Esophagus muscularis mucosa (tissue), 3 donors: Measurements from ENCODE around the gene BNC2.

Source experiments
- POLR2A ChIP-seq: fragments of 450-650 bp; IDR thresholded peaks from one replicate; pipeline ENCODE4 v1.6.1; 2017; ENCODE audit warnings: antibody characterized with exemption, moderate library complexity, mild to moderate bottlenecking, low read depth
- POLR2AphosphoS5 ChIP-seq, 2 donors: sonication (generic); formaldehyde crosslinking; IDR thresholded peaks; one replicate each; pipeline ENCODE4 v1.6.1; 2017; ENCODE audit warnings: antibody characterized with exemption in 2 of 2
- TF ChIP-seq, protein P1 (sequence below), 3 experiments: fragments of 200-600 bp in 2 of 3; fragments of 450-650 bp in 1 of 3; sonication (generic) in 2 of 3; IDR thresholded peaks; one replicate each; pipeline ENCODE4 v1.5.1; 2017 to 2019; ENCODE audit warnings: antibody characterized with exemption in 3 of 3, mild to moderate bottlenecking in 2 of 3, moderate library complexity in 1 of 3

DNA sequence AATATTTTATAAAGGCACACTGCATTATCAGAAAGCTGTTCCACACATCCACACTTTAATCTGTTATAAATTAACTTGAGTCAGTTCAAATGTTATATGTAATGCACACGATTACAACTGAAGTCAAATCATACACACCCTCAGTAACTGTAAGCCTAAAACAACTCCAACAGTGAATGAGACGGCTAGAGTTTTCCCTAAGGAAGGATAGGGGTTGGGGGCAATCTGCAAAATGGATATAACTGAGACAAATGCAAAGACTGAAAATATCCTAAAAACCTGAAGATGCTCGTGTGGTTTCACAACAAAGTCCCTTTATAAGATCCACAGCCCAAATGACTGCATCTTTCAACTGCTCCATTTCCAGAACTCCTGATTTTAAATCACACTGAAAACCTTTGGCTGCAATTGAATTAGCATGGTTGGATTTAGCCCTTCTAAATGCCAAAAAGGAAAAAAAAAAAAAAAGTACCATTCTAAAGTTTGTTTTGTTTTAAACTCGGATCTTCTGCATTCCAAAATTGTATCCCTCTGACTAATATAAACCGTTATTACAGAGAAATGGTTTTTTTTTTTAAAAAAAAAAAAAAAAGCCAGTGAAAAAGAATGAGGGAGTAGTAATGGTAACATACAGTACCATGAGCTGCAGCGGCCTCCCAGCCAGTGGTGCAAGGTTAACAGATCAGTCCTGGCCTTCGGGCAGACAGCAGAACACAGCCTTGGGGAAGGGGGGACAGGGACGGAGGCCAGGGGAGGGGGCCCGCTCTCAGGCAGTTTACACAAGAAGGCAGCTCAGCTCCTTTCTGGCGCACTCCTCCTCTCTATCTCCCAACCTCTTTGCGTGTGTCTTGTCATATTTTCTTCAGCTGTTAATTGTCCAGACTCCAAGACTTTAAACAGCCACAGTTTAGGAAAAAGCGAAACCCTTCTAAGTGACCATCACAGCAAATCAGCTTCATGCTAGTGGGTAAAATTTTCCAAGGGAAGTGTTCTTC, 166.1 kb downstream of the BNC2 start:
- TF ChIP-seq POLR2AphosphoS5 (IDR thresholded peaks at IDR 0.05): peak in 1 of 2 donors; percentile 16
- TF ChIP-seq, protein P1, sequence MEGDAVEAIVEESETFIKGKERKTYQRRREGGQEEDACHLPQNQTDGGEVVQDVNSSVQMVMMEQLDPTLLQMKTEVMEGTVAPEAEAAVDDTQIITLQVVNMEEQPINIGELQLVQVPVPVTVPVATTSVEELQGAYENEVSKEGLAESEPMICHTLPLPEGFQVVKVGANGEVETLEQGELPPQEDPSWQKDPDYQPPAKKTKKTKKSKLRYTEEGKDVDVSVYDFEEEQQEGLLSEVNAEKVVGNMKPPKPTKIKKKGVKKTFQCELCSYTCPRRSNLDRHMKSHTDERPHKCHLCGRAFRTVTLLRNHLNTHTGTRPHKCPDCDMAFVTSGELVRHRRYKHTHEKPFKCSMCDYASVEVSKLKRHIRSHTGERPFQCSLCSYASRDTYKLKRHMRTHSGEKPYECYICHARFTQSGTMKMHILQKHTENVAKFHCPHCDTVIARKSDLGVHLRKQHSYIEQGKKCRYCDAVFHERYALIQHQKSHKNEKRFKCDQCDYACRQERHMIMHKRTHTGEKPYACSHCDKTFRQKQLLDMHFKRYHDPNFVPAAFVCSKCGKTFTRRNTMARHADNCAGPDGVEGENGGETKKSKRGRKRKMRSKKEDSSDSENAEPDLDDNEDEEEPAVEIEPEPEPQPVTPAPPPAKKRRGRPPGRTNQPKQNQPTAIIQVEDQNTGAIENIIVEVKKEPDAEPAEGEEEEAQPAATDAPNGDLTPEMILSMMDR (IDR thresholded peaks at IDR 0.05): no peak
- no peak for TF ChIP-seq POLR2A
